Medulla oblongata (tissue), 1 donor: Measurements from ENCODE around the gene DNAH10.
A peak's percentile ranks its signal among the peaks of the same experiment; 100 is the strongest.

Source experiments
- DNase-seq: peaks from one replicate; pipeline ENCODE4 v3.0.0-alpha.2; 2015; ENCODE audit errors: extremely low spot score

Gene DNAH10

GRCh38 chr12:123840765-123841425 is 78.8 kb downstream of the DNAH10 start:
- DNase-seq: no peak

GRCh38 chr12:123843912-123844748 is 82.0 kb downstream of the DNAH10 start:
- DNase-seq: no peak

DNA sequence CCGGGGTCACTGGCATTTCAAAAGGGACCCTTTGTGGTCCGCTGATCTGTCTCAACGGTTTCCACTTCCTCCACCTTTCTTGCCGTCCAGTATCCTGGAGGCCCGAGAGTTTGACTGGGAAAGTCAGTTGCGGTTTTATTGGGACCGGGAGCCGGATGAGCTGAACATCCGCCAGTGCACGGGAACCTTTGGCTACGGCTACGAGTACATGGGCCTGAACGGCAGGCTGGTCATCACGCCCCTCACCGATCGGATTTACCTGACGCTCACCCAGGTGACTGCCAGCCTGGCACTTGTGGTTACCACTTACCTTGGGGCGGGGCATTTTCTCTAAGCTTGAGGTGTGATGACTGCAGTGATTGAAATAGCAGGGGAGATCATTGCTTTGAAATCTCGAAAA is 83.8 kb downstream of the DNAH10 start:
- no peak for DNase-seq

GRCh38 chr12:123846340-123846739 is 84.2 kb downstream of the DNAH10 start:
- no peak for DNase-seq

- no peak for DNase-seq
Observed at GRCh38 chr12:123847019-123847418, 84.9 kb downstream of the DNAH10 start.

DNA sequence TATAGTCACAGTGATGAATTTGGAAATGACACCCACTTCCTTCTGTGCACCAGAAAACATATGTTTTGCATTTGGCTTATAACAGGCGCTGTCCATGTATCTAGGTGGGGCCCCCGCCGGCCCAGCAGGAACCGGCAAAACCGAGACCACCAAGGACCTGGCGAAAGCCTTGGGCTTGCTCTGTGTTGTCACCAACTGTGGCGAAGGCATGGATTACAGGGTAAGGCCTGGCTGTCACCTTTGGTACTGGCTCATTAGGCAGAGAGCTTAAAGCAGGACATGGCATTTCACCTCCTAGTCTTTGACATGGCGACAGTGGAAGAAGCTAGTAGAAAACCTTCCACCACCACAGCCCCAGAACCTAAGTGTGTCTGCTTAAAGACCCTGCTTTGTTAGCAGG is 85.8 kb downstream of the DNAH10 start:
- no peak for DNase-seq

- no peak for DNase-seq
Observed at GRCh38 chr12:123849517-123849916, 87.4 kb downstream of the DNAH10 start.

- DNase-seq: no peak
Observed at GRCh38 chr12:123850246-123851134, 88.4 kb downstream of the DNAH10 start.

DNA sequence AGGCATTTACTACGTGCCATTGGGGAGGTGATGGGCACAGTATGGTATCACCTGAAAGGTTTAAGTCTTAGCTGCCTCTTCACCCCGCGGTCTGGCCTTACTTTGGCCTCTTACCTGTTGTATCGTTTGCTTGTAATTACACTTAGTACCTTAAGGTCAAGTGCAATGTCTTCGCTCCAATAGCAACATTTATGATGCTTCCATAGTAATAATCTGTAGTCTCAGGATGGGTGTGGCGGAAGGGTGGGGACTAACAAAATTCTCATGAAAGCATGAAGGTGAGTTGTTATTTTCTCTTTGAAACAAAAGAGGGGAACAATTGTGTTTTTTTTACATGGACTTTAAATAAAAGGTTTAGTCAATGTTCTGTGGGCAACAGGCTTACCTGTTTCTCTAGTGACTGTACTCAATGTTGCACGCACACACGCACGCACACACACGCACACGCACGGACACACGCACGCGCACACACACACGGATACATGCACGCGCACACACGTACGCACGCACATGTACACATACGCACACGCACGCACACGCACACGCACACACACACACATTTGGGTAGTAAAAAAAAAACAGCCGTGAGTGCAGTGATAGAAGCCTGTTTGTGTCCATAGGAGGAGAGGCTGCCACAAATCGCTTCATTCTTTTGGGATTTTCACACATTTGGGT is 91.4 kb downstream of the DNAH10 start:
- DNase-seq: no peak

- no peak for DNase-seq
Observed at GRCh38 chr12:123854232-123854631, 92.1 kb downstream of the DNAH10 start.

DNA sequence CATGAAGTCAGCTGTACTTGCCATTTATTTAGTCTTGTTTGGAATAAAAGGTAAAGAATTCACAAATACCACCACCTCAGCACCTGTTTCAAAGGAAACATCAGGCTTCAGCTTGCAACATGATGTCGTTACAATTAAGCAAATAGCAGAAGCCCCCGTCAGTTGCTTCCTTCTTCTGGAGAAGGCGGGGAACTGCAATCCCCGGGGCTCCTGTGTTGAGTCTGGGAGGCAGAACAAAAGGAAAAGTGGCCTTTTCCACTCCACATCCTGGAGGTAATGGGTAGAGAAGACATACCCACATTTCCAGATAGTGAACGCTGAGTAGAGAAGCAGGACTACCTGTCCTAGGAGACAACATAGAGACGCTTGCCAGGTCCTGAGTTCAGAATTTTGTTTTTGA is 92.8 kb downstream of the DNAH10 start:
- no peak for DNase-seq

DNA sequence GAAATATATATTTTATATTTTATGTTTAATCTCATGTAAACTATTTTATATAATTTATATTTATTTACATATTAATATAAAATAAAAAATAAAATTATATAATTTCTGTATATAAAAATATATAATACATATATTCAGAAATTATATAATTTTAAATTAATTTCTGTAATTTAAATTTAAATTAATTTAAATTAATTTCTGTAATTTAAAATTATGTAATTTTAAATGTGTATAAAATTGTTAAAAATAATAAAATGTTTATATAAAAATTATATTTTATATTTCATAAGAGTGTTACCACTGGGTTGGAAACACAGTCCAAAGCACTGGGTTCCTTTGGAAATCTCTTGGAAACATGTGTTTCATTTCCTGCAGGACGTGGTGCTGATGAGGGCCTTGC is 94.6 kb downstream of the DNAH10 start:
- DNase-seq: no peak

GRCh38 chr12:123858176-123858575 is 96.1 kb downstream of the DNAH10 start:
- no peak for DNase-seq

- DNase-seq: no peak
Observed at GRCh38 chr12:123859035-123859434, 96.9 kb downstream of the DNAH10 start.

- DNase-seq: peak; percentile 73
Observed at GRCh38 chr12:123860377-123860776, 98.3 kb downstream of the DNAH10 start.

DNA sequence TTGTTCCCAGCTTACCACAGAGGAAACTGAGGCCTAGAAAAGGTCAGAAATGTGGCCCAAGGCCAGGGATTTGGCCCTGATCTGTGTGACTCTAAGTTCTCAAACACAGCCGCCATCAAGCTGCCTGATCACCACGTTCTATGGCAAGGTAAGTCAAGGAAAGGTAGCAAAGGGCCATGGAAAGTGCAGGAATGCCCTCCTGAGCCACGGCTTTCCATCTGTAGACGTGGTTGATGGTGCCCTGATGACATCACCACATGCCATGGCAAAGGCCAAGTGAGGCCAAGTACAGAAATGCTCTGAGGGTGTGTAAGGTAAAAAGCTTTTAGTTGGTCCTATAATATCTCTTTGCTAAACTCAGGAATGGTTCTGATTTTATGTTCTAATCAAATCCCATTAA is 99.3 kb downstream of the DNAH10 start:
- no peak for DNase-seq

DNA sequence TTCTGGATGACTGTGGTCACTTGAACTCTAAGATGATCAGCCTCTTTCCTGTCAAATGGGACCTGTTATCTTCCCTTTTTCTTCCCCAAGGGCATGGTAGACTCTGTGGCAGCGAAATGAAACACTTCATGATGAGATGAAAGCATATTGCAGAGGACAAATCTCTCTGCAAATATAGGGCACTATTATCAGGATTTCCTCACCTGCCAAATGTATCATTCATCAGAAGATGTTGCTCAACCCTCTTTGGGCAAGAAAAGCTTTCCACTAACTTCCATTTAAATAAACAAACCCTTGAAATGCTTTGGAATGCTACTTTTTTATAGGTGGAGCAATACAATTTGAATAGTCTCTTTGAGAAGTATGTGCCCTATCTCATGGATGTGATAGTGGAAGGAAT is 105.0 kb downstream of the DNAH10 start:
- no peak for DNase-seq

DNA sequence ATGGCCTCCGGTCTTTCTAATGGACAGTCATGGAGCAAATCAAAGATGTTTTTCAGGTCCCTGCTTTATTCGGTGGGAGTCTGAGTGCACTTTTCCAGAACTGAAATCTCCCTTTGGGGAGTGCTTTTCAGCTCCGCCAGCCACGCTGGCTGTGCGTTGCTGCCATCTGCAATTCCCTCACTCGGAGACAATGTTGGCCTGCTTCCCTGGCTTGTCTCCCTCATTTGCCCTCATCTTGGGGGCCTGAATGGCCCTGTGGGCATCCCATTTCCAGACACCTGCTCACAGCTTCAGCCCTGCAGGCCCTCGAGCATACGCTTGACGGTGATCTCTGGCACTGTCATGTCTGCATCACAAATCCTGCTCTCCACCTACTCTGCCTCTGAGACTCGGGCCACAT is 106.7 kb downstream of the DNAH10 start:
- no peak for DNase-seq

DNA sequence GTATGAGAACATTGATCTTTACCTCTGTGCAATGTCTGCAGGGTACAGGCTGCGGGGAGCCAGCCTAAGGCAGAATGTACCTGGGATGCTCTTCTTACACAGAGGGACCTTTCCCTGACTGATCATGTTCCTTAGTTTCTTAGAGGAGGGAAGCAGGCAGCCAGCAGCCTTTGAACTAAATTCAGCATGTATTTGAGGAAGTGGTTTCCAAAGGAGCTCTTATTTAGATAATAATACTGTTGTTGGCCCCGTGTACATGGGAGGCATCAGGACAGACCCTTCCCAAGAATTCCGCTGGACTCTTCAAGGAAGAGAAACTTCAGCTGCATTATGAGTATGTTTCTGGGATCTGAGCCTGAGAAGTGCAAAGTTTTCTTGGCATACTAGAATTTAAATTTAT is 111.7 kb downstream of the DNAH10 start:
- no peak for DNase-seq

- DNase-seq: peak; percentile 31
Observed at GRCh38 chr12:123877968-123878367, 115.9 kb downstream of the DNAH10 start.

- no peak for DNase-seq
Observed at GRCh38 chr12:123879101-123879500, 117.0 kb downstream of the DNAH10 start.

GRCh38 chr12:123879691-123880090 is 117.6 kb downstream of the DNAH10 start:
- DNase-seq: no peak
